ENCODE results near the gene TARBP2.
A peak's percentile ranks its signal among the peaks of the same experiment; 100 is the strongest.
"Not testable (repeated sequence)": the region's sequence is repeated elsewhere in the genome, so short reads cannot be mapped to it uniquely, and the experiment has no call there.

The TARBP2 gene

GRCh38 chr12:53516758-53517455 lies 15.8 kb downstream of the TARBP2 start:
- DNase-seq = no peak

- DNase-seq = peak; percentile 32
Measured at GRCh38 chr12:53518381-53518780, 17.3 kb downstream of the TARBP2 start.

GRCh38 chr12:53523131-53523530 lies 22.0 kb downstream of the TARBP2 start:
- DNase-seq = no peak

GRCh38 chr12:53524476-53524875 lies 23.4 kb downstream of the TARBP2 start:
- no peak for DNase-seq

- no peak for DNase-seq
Measured at GRCh38 chr12:53530061-53530460, 29.0 kb downstream of the TARBP2 start.

GRCh38 chr12:53530920-53531319 lies 29.8 kb downstream of the TARBP2 start:
- DNase-seq = no peak

- no peak for DNase-seq
Measured at GRCh38 chr12:53532021-53532420, 30.9 kb downstream of the TARBP2 start.

- DNase-seq = no peak
Measured at GRCh38 chr12:53532524-53533445, 31.7 kb downstream of the TARBP2 start.

GRCh38 chr12:53533471-53533870 lies 32.4 kb downstream of the TARBP2 start:
- DNase-seq = no peak

- no peak for DNase-seq
Measured at GRCh38 chr12:53536962-53537361, 35.9 kb downstream of the TARBP2 start.

GRCh38 chr12:53538209-53538689 lies 37.2 kb downstream of the TARBP2 start:
- peak; percentile 85 for DNase-seq

- DNase-seq = no peak
Measured at GRCh38 chr12:53539526-53539925, 38.4 kb downstream of the TARBP2 start.

GRCh38 chr12:53543539-53543938 lies 42.5 kb downstream of the TARBP2 start:
- DNase-seq = peak; percentile 73

GRCh38 chr12:53548354-53548753 lies 47.3 kb downstream of the TARBP2 start:
- DNase-seq = not testable (repeated sequence)

GRCh38 chr12:53550131-53550530 lies 49.0 kb downstream of the TARBP2 start:
- DNase-seq = not testable (repeated sequence)

- no peak for DNase-seq
Measured at GRCh38 chr12:53550595-53550994, 49.5 kb downstream of the TARBP2 start.

GRCh38 chr12:53551889-53552291 lies 50.8 kb downstream of the TARBP2 start:
- DNase-seq = no peak

- no peak for DNase-seq
Measured at GRCh38 chr12:53552361-53553327, 51.6 kb downstream of the TARBP2 start.

All from DMS53 (cell line).